GM23338 (cell line): ENCODE results near the gene SLC25A4. TPM values are rescaled to one million over a fixed set of nuclear protein-coding genes. Genes with fewer than 3 reads are reported as not detected.

Experiments used
- ATAC-seq: fragments of 200-7000 bp; cut with Tn5 transposase; 3 replicates; pipeline ENCODE4 v1.9.1; 2020
- DNase-seq: peaks from one replicate; pipeline ENCODE4 v3.0.0-alpha.2; 2015; ENCODE audit warnings: low spot score
- H2AFZ ChIP-seq: fragments of 200-600 bp; sonication (generic); 2 replicates; pipeline ENCODE4 v1.8.0; 2016; ENCODE audit warnings: antibody characterized with exemption, mild to moderate bottlenecking, moderate library complexity
- H3F3A ChIP-seq: fragments of 200-600 bp; sonication (generic); replicated peaks from 2 replicates; pipeline ENCODE4 v1.8.0; 2017; ENCODE audit warnings: antibody characterized with exemption, mixed run types, low read depth
- H3K27ac ChIP-seq: fragments of 200-600 bp; sonication (generic); 2 replicates; pipeline ENCODE4 v1.6.1; 2016; ENCODE audit warnings: low read depth
- H3K27me3 ChIP-seq: fragments of 200-600 bp; sonication (generic); 2 replicates; pipeline ENCODE4 v1.8.0; 2016; ENCODE audit warnings: mild to moderate bottlenecking, mixed run types, moderate library complexity; ENCODE audit not compliant: insufficient read depth
- H3K36me3 ChIP-seq: fragments of 200-600 bp; sonication (generic); 2 replicates; pipeline ENCODE4 v1.8.0; 2016; ENCODE audit warnings: mild to moderate bottlenecking; ENCODE audit not compliant: insufficient read depth
- H3K4me1 ChIP-seq: fragments of 200-600 bp; sonication (generic); 2 replicates; pipeline ENCODE4 v1.8.0; 2016; ENCODE audit warnings: mild to moderate bottlenecking, moderate library complexity; ENCODE audit not compliant: insufficient read depth
- H3K4me2 ChIP-seq: fragments of 200-600 bp; sonication (generic); 2 replicates; pipeline ENCODE4 v1.7.1; 2017; ENCODE audit warnings: mixed run types
- H3K4me3 ChIP-seq: fragments of 200-600 bp; sonication (generic); 2 replicates; pipeline ENCODE4 v1.6.1; 2016; ENCODE audit warnings: mixed run types
- H3K79me2 ChIP-seq: fragments of 200-600 bp; sonication (generic); replicated peaks from 2 replicates; pipeline ENCODE4 v1.8.0; 2017; ENCODE audit warnings: mild to moderate bottlenecking; ENCODE audit not compliant: insufficient read depth
- H3K9me2 ChIP-seq: fragments of 200-600 bp; sonication (generic); 2 replicates; pipeline ENCODE4 v1.8.0; 2017; ENCODE audit not compliant: insufficient read depth
- H4K20me1 ChIP-seq: fragments of 200-600 bp; sonication (generic); replicated peaks from 2 replicates; pipeline ENCODE4 v1.8.0; 2017; ENCODE audit warnings: mild to moderate bottlenecking; ENCODE audit not compliant: insufficient read depth
- H3K27ac Mint-ChIP-seq: 2 replicates; pipeline ENCODE4 v1.8.0; 2020; ENCODE audit warnings: inconsistent platforms, mild to moderate bottlenecking, moderate library complexity, mixed read lengths
- H3K27me3 Mint-ChIP-seq: 3 replicates; pipeline ENCODE4 v1.8.0; 2022; ENCODE audit warnings: low read depth, mild to moderate bottlenecking, moderate library complexity, mixed read lengths, inconsistent platforms; ENCODE audit not compliant: insufficient read depth, poor library complexity
- H3K36me3 Mint-ChIP-seq: 3 replicates; pipeline ENCODE4 v1.8.0; 2021; ENCODE audit warnings: low read depth, mild to moderate bottlenecking, inconsistent platforms, moderate library complexity, mixed read lengths
- H3K4me1 Mint-ChIP-seq: 3 replicates; pipeline ENCODE4 v1.8.0; 2020; ENCODE audit warnings: mild to moderate bottlenecking, inconsistent platforms, mixed read lengths
- H3K4me3 Mint-ChIP-seq: 3 replicates; pipeline ENCODE4 v1.8.0; 2021; ENCODE audit warnings: moderate library complexity, mild to moderate bottlenecking, inconsistent platforms, mixed read lengths
- H3K9me3 Mint-ChIP-seq: 3 replicates; pipeline ENCODE4 v1.8.0; 2020; ENCODE audit warnings: moderate library complexity, mild to moderate bottlenecking, inconsistent platforms, mixed read lengths
- CTCF ChIP-seq, 2 experiments: fragments of 200-600 bp in 1 of 2; sonication (generic) in 1 of 2; conservative IDR thresholded peaks; 2 replicates each; pipeline versions ENCODE4 v1.5.1 to v1.6.1; 2016 to 2017; ENCODE audit warnings: antibody characterized with exemption in 2 of 2, low read depth in 2 of 2, mild to moderate bottlenecking in 2 of 2, moderate library complexity in 1 of 2
- EZH2 ChIP-seq: fragments of 200-600 bp; sonication (generic); IDR thresholded peaks from one replicate; pipeline ENCODE4 v1.8.0; 2017; ENCODE audit warnings: antibody characterized with exemption, mild to moderate bottlenecking, low read depth; ENCODE audit not compliant: unreplicated experiment
- EZH2phosphoT487 ChIP-seq: fragments of 200-600 bp; sonication (generic); IDR thresholded peaks from one replicate; pipeline ENCODE4 v1.8.1; 2018; ENCODE audit warnings: antibody characterized with exemption; ENCODE audit not compliant: unreplicated experiment
- NANOG ChIP-seq: IDR thresholded peaks from 2 replicates; pipeline ENCODE4 v1.6.1; 2016; ENCODE audit warnings: antibody characterized with exemption, borderline replicate concordance
- REST ChIP-seq: IDR thresholded peaks from one replicate; pipeline ENCODE4 v1.6.1; 2018; ENCODE audit warnings: antibody characterized with exemption; ENCODE audit not compliant: unreplicated experiment
- ZNF114 ChIP-seq: fragments of 250-450 bp; sonication (Bioruptor Pico); IDR thresholded peaks from 2 replicates; pipeline ENCODE4 v1.5.0; 2020; ENCODE audit warnings: mild to moderate bottlenecking, moderate library complexity
- ZNF462 ChIP-seq: fragments of 250-450 bp; sonication (Bioruptor Pico); IDR thresholded peaks from 2 replicates; pipeline ENCODE4 v1.5.0; 2020; ENCODE audit warnings: mild to moderate bottlenecking, moderate library complexity
- polyA plus RNA-seq: library from polyadenylated mRNA; unstranded; fragments of >200 nt; fragmentation: Nextera tagmentation; extraction: Ambion mirVana; gene quantifications from 2 replicates; pipeline ENCODE4 v1.2.1, GENCODE V29; 2016
- total RNA-seq: library from RNA; depleted of rRNA; stranded (reverse); fragments of >200 nt; shearing (Covaris generic); gene quantifications from 2 replicates; pipeline ENCODE4 v1.2.3, GENCODE V29; 2014

SLC25A4 gene
- total and polyA plus RNA-seq, 2 experiments from 2014 or later = 43.6 to 66.5 TPM

- Mint-ChIP-seq H3K4me1 (peaks cover 15% of the 10 kb centered on the region), H3K36me3 (peaks cover 4% of the 10 kb centered on the region; the same call in 2 of the 3 replicates), H3K4me3 (no peak overlapping the region), H3K27ac (no peak overlapping the region), H3K9me3 (no peaks in the 10 kb centered on the region), H3K27me3 (peaks cover 15% of the 10 kb centered on the region)
- H3K36me3 ChIP-seq = no peaks in the 10 kb centered on the region
- H2AFZ ChIP-seq = no peak overlapping the region
- no peaks in the 10 kb centered on the region; the same call in 1 of the 2 replicates for H3F3A ChIP-seq
- H3K9me2 ChIP-seq = no peaks in the 10 kb centered on the region
- ATAC-seq (peak; percentile 73), DNase-seq (peak; percentile 80)
- H3K27ac ChIP-seq = no peak overlapping the region
- H3K27me3 ChIP-seq = peaks cover 11% of the 10 kb centered on the region
- TF ChIP-seq REST (no peak), ZNF114 (CRISPR knock-in tag) (no peak), ZNF462 (CRISPR knock-in tag) (no peak), NANOG (no peak), EZH2phosphoT487 (no peak), EZH2 (no peak), CTCF (conservative IDR thresholded peaks at IDR 0.05; ENCODE audit: low read depth in 2 of 2) (peak; percentile 70 to 97)
- H3K4me1 ChIP-seq = peaks cover 5% of the 10 kb centered on the region; the same call in 1 of the 2 replicates
- no peaks in the 10 kb centered on the region for H3K79me2 ChIP-seq
- H4K20me1 ChIP-seq = no peaks in the 10 kb centered on the region
- H3K4me3 ChIP-seq = no peak overlapping the region
- no peak overlapping the region for H3K4me2 ChIP-seq
Observed at GRCh38 chr4:185134307-185134869, 8.7 kb upstream of the SLC25A4 start.
